Measurements from ENCODE around the gene VPS13C. TPM values are rescaled to one million over a fixed set of nuclear protein-coding genes. Genes with fewer than 3 reads are reported as not detected.
"Not testable (repeated sequence)": the region's sequence is repeated elsewhere in the genome, so short reads cannot be mapped to it uniquely, and the experiment has no call there.

VPS13C gene
- total RNA-seq, 1 donor from 2014 or later = 89.0 TPM

GRCh38 chr15:62046078-62046743 is 14.0 kb downstream of the VPS13C start:
- DNase-seq (ENCODE audit: low read depth in 2 of 2) = no peak

GRCh38 chr15:62035256-62035924 is 24.9 kb downstream of the VPS13C start:
- peak; percentile 45 to 76 for DNase-seq (ENCODE audit: low read depth in 2 of 2)

GRCh38 chr15:62027916-62028315 is 32.3 kb downstream of the VPS13C start:
- DNase-seq (ENCODE audit: low read depth in 2 of 2) = no peak

- DNase-seq (ENCODE audit: low read depth in 2 of 2) = no peak
These were observed 33.0 kb downstream of the VPS13C start for GRCh38 chr15:62027263-62027565.

- no peak for DNase-seq (ENCODE audit: low read depth in 2 of 2)
These were observed 33.6 kb downstream of the VPS13C start for GRCh38 chr15:62026487-62027262.

GRCh38 chr15:62021991-62022600 is 38.2 kb downstream of the VPS13C start:
- DNase-seq (ENCODE audit: low read depth in 2 of 2) = peak in 1 of 2 donors; percentile 22

GRCh38 chr15:62020576-62021160 is 39.6 kb downstream of the VPS13C start:
- DNase-seq (ENCODE audit: low read depth in 2 of 2) = no peak

GRCh38 chr15:62005354-62005753 is 54.9 kb downstream of the VPS13C start:
- not testable (repeated sequence) for DNase-seq (ENCODE audit: low read depth in 2 of 2)

- no peak for DNase-seq (ENCODE audit: low read depth in 2 of 2)
These were observed 62.5 kb downstream of the VPS13C start for GRCh38 chr15:61997786-61998185.

- no peak for DNase-seq (ENCODE audit: low read depth in 2 of 2)
These were observed 64.1 kb downstream of the VPS13C start for GRCh38 chr15:61996056-61996635.

- DNase-seq (ENCODE audit: low read depth in 2 of 2) = no peak
These were observed 66.0 kb downstream of the VPS13C start for GRCh38 chr15:61994216-61994615.

- DNase-seq (ENCODE audit: low read depth in 2 of 2) = no peak
These were observed 67.7 kb downstream of the VPS13C start for GRCh38 chr15:61992518-61992917.

- DNase-seq (ENCODE audit: low read depth in 2 of 2) = peak in 1 of 2 donors; percentile 26
These were observed 70.6 kb downstream of the VPS13C start for GRCh38 chr15:61989667-61990066.

GRCh38 chr15:61987824-61988223 is 72.4 kb downstream of the VPS13C start:
- no peak for DNase-seq (ENCODE audit: low read depth in 2 of 2)

GRCh38 chr15:61983081-61983480 is 77.2 kb downstream of the VPS13C start:
- DNase-seq (ENCODE audit: low read depth in 2 of 2) = no peak

GRCh38 chr15:61978225-61978624 is 82.0 kb downstream of the VPS13C start:
- DNase-seq (ENCODE audit: low read depth in 2 of 2) = no peak

- peak in 1 of 2 donors; percentile 7 for DNase-seq (ENCODE audit: low read depth in 2 of 2)
These were observed 85.5 kb downstream of the VPS13C start for GRCh38 chr15:61974759-61975158.

- DNase-seq (ENCODE audit: low read depth in 2 of 2) = no peak
These were observed 86.1 kb downstream of the VPS13C start for GRCh38 chr15:61974118-61974517.

GRCh38 chr15:61951949-61952348 is 108.3 kb downstream of the VPS13C start:
- peak in 1 of 2 donors; percentile 40 for DNase-seq (ENCODE audit: low read depth in 2 of 2)

GRCh38 chr15:61946778-61947177 is 113.5 kb downstream of the VPS13C start:
- DNase-seq (ENCODE audit: low read depth in 2 of 2) = no peak

- DNase-seq (ENCODE audit: low read depth in 2 of 2) = no peak
These were observed 116.3 kb downstream of the VPS13C start for GRCh38 chr15:61943992-61944391.

All from dermis microvascular lymphatic vessel endothelial cell (primary cell).